BJ (cell line): Measurements from ENCODE around the gene PHLPP1. TPM values are rescaled to one million over a fixed set of nuclear protein-coding genes. Genes with fewer than 3 reads are reported as not detected.

Experiments
- polyA plus RNA-seq: library from polyadenylated mRNA; depleted of rRNA; stranded (reverse); fragments of >200 nt; gene quantifications from 2 replicates; pipeline ENCODE4 v1.2.3, GENCODE V29; 2011; rRNA removed
- small RNA-seq: library from RNA; depleted of rRNA; stranded (forward); fragments of <200 nt; gene quantifications from one replicate; pipeline ENCODE3, GENCODE V24; 2012; ENCODE audit warnings: low replicate concordance, low read depth; ENCODE audit not compliant: insufficient read length

PHLPP1 gene
- polyA plus RNA-seq, 1 experiment: 4.0 TPM

Small RNA genes within 50 kb of the gene (small RNA-seq; reads per million reads assigned to genes)
- not detected for gene RNU6-142P

Other genes starting within 250 kb of the PHLPP1 start
- gene ZCCHC2, start 192.5 kb upstream of the PHLPP1 start, polyA plus RNA-seq: 5.8 and 6.7 TPM in 2 replicates